HG03045 (cell line): ENCODE measurements around the gene GIGYF2.

Experiments
- ATAC-seq: cut with Tn5 transposase; IDR thresholded peaks from one replicate; pipeline ENCODE4 v1.9.1; 2021; ENCODE audit warnings: mild to moderate bottlenecking, moderate library complexity; ENCODE audit not compliant: unreplicated experiment

GIGYF2 gene

DNA sequence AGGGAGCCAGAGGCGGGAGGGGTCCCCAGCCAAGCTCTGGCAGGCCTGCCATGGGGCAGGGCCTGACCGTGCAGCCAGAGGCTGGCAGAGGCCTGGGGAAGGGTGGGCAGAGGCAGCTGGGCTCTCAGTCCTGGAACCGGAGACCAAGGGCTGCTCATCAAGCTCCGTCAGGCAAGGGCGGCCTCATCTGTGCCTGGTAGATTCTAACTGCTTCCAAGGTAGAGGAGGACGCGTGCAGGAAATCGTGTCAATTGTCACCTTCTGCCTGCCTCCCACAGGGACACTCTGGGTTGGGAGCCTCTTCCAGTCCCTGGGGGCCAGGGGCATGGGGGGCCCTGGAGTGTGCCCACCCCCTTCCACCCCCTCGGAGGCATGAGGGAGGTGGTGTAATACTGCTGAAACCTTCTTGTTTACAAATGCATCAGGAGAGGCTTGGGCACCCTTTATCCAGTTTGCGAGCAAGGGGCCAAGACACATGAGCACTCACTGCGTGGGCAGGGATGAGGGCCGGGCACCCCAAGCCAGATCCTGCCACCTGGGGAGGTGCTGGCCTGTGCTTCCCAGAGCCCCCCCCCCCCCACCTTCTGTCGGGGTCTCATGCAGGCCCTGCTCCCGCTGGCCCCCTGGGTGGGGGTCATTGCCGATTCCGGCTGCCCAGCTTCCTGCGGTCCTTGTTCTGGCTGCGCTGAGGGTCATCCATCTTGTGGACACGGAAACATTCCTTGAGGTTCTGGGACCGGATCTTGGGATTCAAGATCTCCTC, 181.9 kb downstream of the GIGYF2 start:
- no peak for ATAC-seq

DNA sequence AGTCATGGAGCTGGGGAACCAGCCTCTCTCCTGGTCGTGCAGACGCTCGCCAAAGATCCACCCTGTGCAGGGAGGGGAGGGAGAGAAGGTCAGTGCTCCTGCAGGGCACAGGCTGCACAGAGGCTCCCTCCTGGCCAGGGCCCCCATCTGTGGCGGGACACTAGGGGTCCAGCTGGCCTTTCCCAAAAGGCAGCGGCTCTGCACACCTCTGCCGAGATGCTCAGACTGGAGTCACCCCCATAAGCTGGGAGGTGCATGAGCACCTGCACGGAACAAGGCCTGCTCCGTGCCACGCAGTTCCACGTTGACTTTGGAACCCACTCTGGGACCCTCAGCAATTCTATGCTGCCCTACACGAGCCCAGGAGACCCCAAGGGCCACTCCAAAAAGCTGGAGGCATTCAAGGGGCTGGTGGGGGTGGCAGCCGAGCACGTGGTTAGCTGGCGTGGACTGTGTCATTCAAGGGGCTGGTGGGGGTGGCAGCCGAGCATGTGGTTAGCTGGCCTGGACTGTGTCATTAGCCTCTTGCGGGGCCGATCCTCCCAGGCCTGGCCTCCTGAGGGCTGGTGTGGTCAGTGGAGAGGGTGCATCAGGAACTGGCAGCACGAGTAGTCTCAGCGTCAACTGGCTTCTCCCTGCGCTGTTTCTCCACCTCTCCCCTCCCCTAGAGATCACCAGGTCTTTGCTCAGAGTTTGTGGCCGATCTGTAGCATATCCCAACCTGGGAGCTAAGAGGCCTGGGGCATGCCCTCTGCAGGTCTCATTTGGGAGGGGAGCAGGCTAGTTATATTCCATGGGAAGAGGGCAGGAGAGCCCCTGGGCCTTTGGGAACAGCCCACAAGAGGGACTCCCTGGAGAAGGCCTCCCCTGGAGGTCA, 182.7 kb downstream of the GIGYF2 start:
- no peak for ATAC-seq

DNA sequence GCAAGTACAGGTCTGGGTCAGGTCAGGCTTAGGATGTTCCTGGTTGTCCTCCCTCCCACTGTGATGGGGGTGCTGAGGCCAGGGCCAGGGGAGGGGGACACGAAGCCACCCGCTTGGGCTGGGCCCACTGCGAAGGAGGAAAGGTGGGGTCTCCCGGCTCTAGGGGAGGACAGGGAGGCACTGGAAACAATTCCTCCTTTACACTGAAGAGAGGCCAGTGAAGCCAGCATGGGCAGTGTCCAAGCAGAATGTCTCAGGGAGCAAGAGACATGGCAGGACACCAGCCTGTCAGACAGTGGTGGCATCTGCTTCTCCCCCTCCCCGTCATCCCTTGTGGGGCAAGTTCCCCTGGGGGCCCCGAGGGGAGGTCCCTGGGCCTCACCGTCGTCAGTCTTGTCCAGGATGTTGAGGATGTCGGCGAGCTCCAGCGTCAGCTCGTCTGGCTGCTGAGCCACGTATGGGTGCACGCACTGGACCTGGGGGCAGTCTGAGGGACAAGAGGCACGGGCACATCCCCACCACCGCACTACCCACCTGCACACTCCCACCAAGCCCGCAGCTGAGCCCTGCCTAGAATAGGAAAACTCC, 183.7 kb downstream of the GIGYF2 start:
- no peak for ATAC-seq

DNA sequence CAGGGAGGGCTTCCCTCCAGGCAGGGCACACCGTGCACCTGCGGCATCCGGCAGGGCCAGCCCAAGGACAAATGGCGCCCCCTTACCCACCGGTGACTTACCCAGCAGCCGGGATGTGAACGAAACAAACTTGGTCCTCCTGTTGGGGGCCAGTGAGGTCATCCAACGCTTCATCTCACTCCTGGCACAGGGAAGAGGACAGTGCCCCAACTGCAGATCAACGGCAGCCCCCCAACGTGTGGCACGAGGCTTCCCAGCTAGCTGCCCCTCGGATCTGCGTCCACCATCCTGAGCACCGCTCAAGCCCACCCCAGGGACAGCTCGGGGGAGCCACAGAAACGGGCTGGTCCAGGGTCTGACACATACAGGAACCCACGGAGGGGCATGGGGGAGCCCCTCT, 185.0 kb downstream of the GIGYF2 start:
- ATAC-seq = no peak

- no peak for ATAC-seq
Measured at GRCh38 chr2:232882505-232883115, 185.5 kb downstream of the GIGYF2 start.

- no peak for ATAC-seq
Measured at GRCh38 chr2:232883116-232883721, 186.1 kb downstream of the GIGYF2 start.

DNA sequence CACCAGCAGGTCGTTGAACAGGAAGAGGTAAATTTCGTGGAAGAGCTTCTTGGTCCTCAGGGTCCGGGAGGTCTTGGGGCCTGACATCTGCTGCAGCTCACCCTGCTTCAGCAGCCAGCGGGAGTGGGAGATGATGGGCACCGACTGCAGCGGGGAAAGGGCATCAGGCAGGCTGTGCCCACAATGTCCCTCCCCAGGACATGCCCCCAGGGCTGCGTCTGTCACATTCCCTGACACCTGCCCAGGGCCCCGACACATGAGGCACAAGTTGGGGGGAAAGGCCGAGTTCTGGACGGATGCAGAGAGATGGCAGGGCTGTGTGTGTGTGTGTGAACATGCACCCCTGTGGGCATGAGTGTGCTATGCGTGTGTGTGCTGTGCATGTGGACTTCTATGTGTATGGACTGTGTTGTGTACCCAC, 186.9 kb downstream of the GIGYF2 start:
- ATAC-seq = no peak

DNA sequence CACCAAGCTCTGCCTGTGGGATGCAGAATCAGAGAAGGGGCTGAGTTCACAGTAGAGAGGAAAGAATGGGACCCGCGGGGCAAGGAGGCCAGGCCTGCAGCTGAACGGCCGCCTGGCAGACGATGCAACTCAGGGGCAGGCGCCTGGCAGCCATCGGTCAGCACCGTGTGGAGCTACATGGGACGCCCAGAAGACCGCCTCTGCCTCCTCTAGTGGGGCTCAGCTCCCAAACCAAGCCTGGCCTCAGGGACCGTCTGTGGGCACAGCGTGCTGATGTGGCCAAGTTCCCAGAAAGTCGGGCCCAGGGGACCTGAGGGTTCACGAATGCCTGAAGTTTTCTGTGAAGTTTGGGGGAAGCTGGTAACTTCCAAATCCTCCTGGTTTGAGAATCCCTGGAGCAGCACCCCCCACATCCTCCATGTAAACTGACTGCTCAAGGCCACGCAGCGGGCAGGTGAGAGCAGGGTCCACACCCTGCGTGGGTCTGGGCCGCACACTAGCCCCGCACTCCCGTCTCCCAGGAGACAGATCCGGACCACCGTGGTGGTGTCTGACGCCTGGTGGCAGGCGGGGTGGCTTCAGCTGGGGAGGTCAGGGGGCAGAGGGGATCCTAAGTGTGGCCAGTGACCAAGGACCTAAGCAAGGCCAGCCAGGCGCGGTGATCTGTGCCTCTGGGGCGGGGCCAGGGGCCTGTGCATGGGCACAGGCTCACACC, 187.6 kb downstream of the GIGYF2 start:
- ATAC-seq = no peak

- no peak for ATAC-seq
Measured at GRCh38 chr2:232885264-232885961, 188.3 kb downstream of the GIGYF2 start.

GRCh38 chr2:232886176-232886575, 189.0 kb downstream of the GIGYF2 start:
- ATAC-seq = no peak

GRCh38 chr2:232886632-232887031, 189.5 kb downstream of the GIGYF2 start:
- no peak for ATAC-seq

DNA sequence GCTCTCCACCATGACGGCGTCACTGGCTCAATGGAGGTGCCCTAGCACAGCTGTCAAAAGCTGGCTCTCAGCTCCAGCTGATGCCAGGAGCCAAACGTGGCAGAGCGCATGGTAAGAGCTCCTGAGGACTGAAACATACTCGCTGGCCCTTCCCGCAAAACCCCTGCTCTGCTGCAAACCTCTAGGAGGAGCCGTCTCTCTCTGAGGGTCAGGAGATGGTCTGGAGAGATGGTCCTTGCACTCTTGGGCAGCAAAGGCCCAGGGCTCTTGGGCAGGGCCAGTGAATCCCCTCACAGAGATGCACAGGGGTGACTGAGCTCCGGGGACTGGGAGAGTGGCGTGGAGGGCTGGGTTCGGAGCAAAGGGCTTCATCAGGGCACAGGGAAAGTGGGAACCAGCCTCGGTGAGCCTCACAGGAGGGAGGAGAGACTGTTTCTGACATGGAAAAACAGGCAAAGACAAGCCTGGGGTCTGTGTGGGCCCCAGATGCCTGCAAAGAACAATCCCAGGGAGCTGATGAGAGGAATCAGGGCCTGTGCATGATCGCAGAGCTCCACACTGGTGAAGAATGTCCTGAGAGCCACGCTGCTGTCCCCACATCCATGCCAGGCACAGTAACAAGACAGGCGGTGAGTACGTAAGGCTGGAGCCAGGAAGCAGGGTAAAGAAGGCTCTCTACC, 190.2 kb downstream of the GIGYF2 start:
- ATAC-seq = no peak

- no peak for ATAC-seq
Measured at GRCh38 chr2:232888099-232888836, 191.1 kb downstream of the GIGYF2 start.

- ATAC-seq = no peak
Measured at GRCh38 chr2:232888839-232889529, 191.9 kb downstream of the GIGYF2 start.

DNA sequence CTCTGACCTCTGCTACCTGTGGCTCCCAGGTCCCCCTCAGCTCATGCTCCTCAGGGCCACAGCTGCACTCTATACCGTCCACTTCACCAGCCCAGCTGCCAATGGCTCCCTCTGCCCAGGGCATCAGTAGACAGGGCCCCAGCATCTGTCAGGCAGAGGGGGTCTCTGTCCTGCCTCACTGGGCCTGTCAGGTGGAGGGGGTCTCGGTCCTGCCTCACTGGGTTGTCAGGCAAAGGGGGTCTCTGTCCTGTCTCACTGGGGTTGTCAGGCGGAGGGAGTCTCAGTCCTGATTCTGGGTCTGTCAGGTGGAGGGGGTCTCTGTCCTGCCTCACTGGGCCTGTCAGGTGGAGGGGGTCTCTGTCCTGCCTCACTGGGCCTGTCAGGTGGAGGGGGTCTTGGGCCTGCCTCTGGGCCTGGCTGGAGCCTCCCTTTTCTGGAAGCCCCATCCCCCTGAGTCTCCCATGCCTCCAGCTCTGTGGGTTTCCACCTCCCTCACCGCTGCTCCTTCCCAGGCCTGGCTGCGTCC, 192.8 kb downstream of the GIGYF2 start:
- no peak for ATAC-seq

GRCh38 chr2:232890536-232890895, 193.4 kb downstream of the GIGYF2 start:
- no peak for ATAC-seq

- no peak for ATAC-seq
Measured at GRCh38 chr2:232890896-232891601, 193.9 kb downstream of the GIGYF2 start.
